ENCODE data around the gene FAM20C. TPM values are rescaled to one million over a fixed set of nuclear protein-coding genes. Genes with fewer than 3 reads are reported as not detected.

Gene FAM20C
- total RNA-seq, 1 experiment from 2014 or later: 34.0 TPM

GRCh38 chr7:165661-166337, 26.6 kb upstream of the FAM20C start:
- TF ChIP-seq CTCF (IDR thresholded peaks at IDR 0.05; ENCODE audit: insufficient read depth in 1 of 2, low read depth in 1 of 2, low read length in 1 of 2, severe bottlenecking in 1 of 2, unreplicated experiment in 1 of 2): no peak
- H3K27ac Mint-ChIP-seq (ENCODE audit: unreplicated experiment): no peak overlapping the region
- peak overlapping the region; percentile 42 for H3K4me3 Mint-ChIP-seq (ENCODE audit: unreplicated experiment)
- BruUV-seq (replicated peaks): no TSS peak
- H3K9me3 ChIP-seq: no peaks in the 10 kb centered on the region
- H3K36me3 Mint-ChIP-seq (ENCODE audit: insufficient read depth, unreplicated experiment): no peaks in the 10 kb centered on the region
- no peaks in the 10 kb centered on the region for H3K27me3 Mint-ChIP-seq (ENCODE audit: insufficient read depth, unreplicated experiment)
- H3K27me3 ChIP-seq (replicated peaks; ENCODE audit: control insufficient read depth, insufficient read depth, low read length): no peaks in the 10 kb centered on the region
- peak in 1 of 2 experiments; percentile 32 for DNase-seq
- CTCF ChIA-PET: interaction anchor here (0.7 kb wide), 1 partner anchor 701 kb away, joined by 4 read pairs; no protein-coding TSS in a partner anchor
- H3K4me1 ChIP-seq: peaks cover 31% of the 10 kb centered on the region
- no peaks in the 10 kb centered on the region for H3K9me3 Mint-ChIP-seq (ENCODE audit: unreplicated experiment)
- intact Hi-C loops (cut with micrococcal nuclease; ENCODE audit: unreplicated experiment): loop anchor here (1.0 kb wide), 1 partner anchor 16 kb away; no protein-coding TSS in a partner anchor
- H3K36me3 ChIP-seq (ENCODE audit: control insufficient read depth, insufficient read depth, low read length): no peaks in the 10 kb centered on the region
- peaks cover 9% of the 10 kb centered on the region for H3K4me1 Mint-ChIP-seq (ENCODE audit: low read depth, unreplicated experiment)
- POLR2A ChIA-PET: no interaction called here
- no peak overlapping the region for H3K4me3 ChIP-seq (ENCODE audit: low read depth, low read length)

- Histone ChIP-seq H3K4me1 (peaks cover 30% of the 10 kb centered on the region), H3K9me3 (no peaks in the 10 kb centered on the region), H3K4me3 (ENCODE audit: low read depth, low read length) (no peak overlapping the region), H3K36me3 (ENCODE audit: control insufficient read depth, insufficient read depth, low read length) (no peaks in the 10 kb centered on the region), H3K27me3 (replicated peaks; ENCODE audit: control insufficient read depth, insufficient read depth, low read length) (no peaks in the 10 kb centered on the region)
- TF ChIP-seq CTCF (IDR thresholded peaks at IDR 0.05; ENCODE audit: insufficient read depth in 1 of 2, low read depth in 1 of 2, low read length in 1 of 2, severe bottlenecking in 1 of 2, unreplicated experiment in 1 of 2): no peak
- DNase-seq: peak in 1 of 2 experiments; percentile 29
- CTCF ChIA-PET: no interaction called here
- POLR2A ChIA-PET: no interaction called here
- peaks cover 9% of the 10 kb centered on the region for H3K4me1 Mint-ChIP-seq (ENCODE audit: low read depth, unreplicated experiment)
- no peak overlapping the region for H3K27ac Mint-ChIP-seq (ENCODE audit: unreplicated experiment)
- H3K36me3 Mint-ChIP-seq (ENCODE audit: insufficient read depth, unreplicated experiment): no peaks in the 10 kb centered on the region
- no peak overlapping the region for H3K4me3 Mint-ChIP-seq (ENCODE audit: unreplicated experiment)
- BruUV-seq (replicated peaks): no TSS peak
- H3K9me3 Mint-ChIP-seq (ENCODE audit: unreplicated experiment): no peaks in the 10 kb centered on the region
- H3K27me3 Mint-ChIP-seq (ENCODE audit: insufficient read depth, unreplicated experiment): no peaks in the 10 kb centered on the region
- intact Hi-C loops (cut with micrococcal nuclease; ENCODE audit: unreplicated experiment): no loop called here
Measured at GRCh38 chr7:166338-167060, 25.9 kb upstream of the FAM20C start.

GRCh38 chr7:167090-167855, 25.1 kb upstream of the FAM20C start:
- intact Hi-C loops (cut with micrococcal nuclease; ENCODE audit: unreplicated experiment): no loop called here
- H3K9me3 Mint-ChIP-seq (ENCODE audit: unreplicated experiment): no peaks in the 10 kb centered on the region
- no TSS peak for BruUV-seq (replicated peaks)
- Histone ChIP-seq H3K36me3 (ENCODE audit: control insufficient read depth, insufficient read depth, low read length) (no peaks in the 10 kb centered on the region), H3K9me3 (no peaks in the 10 kb centered on the region), H3K4me1 (peaks cover 30% of the 10 kb centered on the region), H3K27me3 (replicated peaks; ENCODE audit: control insufficient read depth, insufficient read depth, low read length) (no peaks in the 10 kb centered on the region), H3K4me3 (ENCODE audit: low read depth, low read length) (no peak overlapping the region)
- H3K4me3 Mint-ChIP-seq (ENCODE audit: unreplicated experiment): no peak overlapping the region
- TF ChIP-seq CTCF (IDR thresholded peaks at IDR 0.05; ENCODE audit: insufficient read depth in 1 of 2, low read depth in 1 of 2, low read length in 1 of 2, severe bottlenecking in 1 of 2, unreplicated experiment in 1 of 2): no peak
- no peaks in the 10 kb centered on the region for H3K27me3 Mint-ChIP-seq (ENCODE audit: insufficient read depth, unreplicated experiment)
- CTCF ChIA-PET: interaction anchor here (0.5 to 0.9 kb wide), 2 partner anchors 68 to 103 kb away, joined by 3 read pairs; no protein-coding TSS in a partner anchor
- H3K4me1 Mint-ChIP-seq (ENCODE audit: low read depth, unreplicated experiment): peaks cover 9% of the 10 kb centered on the region
- H3K36me3 Mint-ChIP-seq (ENCODE audit: insufficient read depth, unreplicated experiment): no peaks in the 10 kb centered on the region
- POLR2A ChIA-PET: no interaction called here
- H3K27ac Mint-ChIP-seq (ENCODE audit: unreplicated experiment): no peak overlapping the region
- peak in 1 of 2 experiments; percentile 28 for DNase-seq

Data from Caco-2 (cell line).